WERI-Rb-1 (cell line): ENCODE results near the gene SLC17A4.

ENCODE experiments used
- DNase-seq: peaks from one replicate; pipeline ENCODE4 v3.0.0-alpha.2; 2020
- H3K27ac ChIP-seq: fragments of 250-450 bp; sonication (Bioruptor Pico); 2 replicates; pipeline ENCODE4 v1.5.1; 2020; ENCODE audit warnings: mild to moderate bottlenecking, moderate library complexity
- H3K27me3 ChIP-seq: fragments of 250-450 bp; sonication (Bioruptor Pico); 2 replicates; pipeline ENCODE4 v1.5.1; 2021; ENCODE audit warnings: mild to moderate bottlenecking, low read depth, moderate library complexity; ENCODE audit not compliant: insufficient read depth, severe bottlenecking
- H3K36me3 ChIP-seq: fragments of 250-450 bp; sonication (Bioruptor Pico); 2 replicates; pipeline ENCODE4 v1.5.1; 2020; ENCODE audit warnings: mild to moderate bottlenecking, moderate library complexity
- H3K4me3 ChIP-seq: 2 replicates; pipeline ENCODE4 v1.5.1; 2011; ENCODE audit warnings: low read depth, mild to moderate bottlenecking, control low read depth, low read length
- H3K9me3 ChIP-seq: fragments of 250-450 bp; sonication (Bioruptor Pico); 2 replicates; pipeline ENCODE4 v1.5.1; 2021; ENCODE audit warnings: mild to moderate bottlenecking, moderate library complexity; ENCODE audit not compliant: severe bottlenecking
- CTCF ChIP-seq: IDR thresholded peaks from 2 replicates; pipeline ENCODE4 v1.5.1; 2011; ENCODE audit warnings: low read depth, mild to moderate bottlenecking, control low read depth, inconsistent platforms, low read length

The SLC17A4 gene

GRCh38 chr6:25768566-25768965, 14.0 kb downstream of the SLC17A4 start:
- TF ChIP-seq CTCF: no peak
- Histone ChIP-seq H3K27me3 (no peaks in the 10 kb centered on the region), H3K4me3 (no peak overlapping the region), H3K9me3 (no peaks in the 10 kb centered on the region), H3K36me3 (no peaks in the 10 kb centered on the region), H3K27ac (no peak overlapping the region)
- no peak for DNase-seq

- H3K27ac ChIP-seq: no peak overlapping the region
- no peaks in the 10 kb centered on the region for H3K36me3 ChIP-seq
- H3K27me3 ChIP-seq: no peaks in the 10 kb centered on the region
- DNase-seq: no peak
- H3K4me3 ChIP-seq: no peak overlapping the region
- no peaks in the 10 kb centered on the region for H3K9me3 ChIP-seq
- TF ChIP-seq CTCF: no peak
Observed at GRCh38 chr6:25769983-25770382, 15.4 kb downstream of the SLC17A4 start.

GRCh38 chr6:25774120-25774715, 19.7 kb downstream of the SLC17A4 start:
- DNase-seq: peak; percentile 69
- no peak for TF ChIP-seq CTCF
- Histone ChIP-seq H3K4me3 (no peak overlapping the region), H3K9me3 (no peaks in the 10 kb centered on the region), H3K36me3 (no peaks in the 10 kb centered on the region), H3K27ac (no peak overlapping the region), H3K27me3 (no peaks in the 10 kb centered on the region)

- H3K27ac ChIP-seq: no peak overlapping the region
Observed at GRCh38 chr6:25777031-25777430, 22.5 kb downstream of the SLC17A4 start.

GRCh38 chr6:25777856-25778649, 23.5 kb downstream of the SLC17A4 start:
- H3K36me3 ChIP-seq: no peaks in the 10 kb centered on the region
- DNase-seq: no peak
- no peak for TF ChIP-seq CTCF
- no peaks in the 10 kb centered on the region for H3K27me3 ChIP-seq
- H3K27ac ChIP-seq: no peak overlapping the region
- H3K4me3 ChIP-seq: no peak overlapping the region
- H3K9me3 ChIP-seq: no peaks in the 10 kb centered on the region

More at GRCh38 chr6:25777031-25777430, 22.5 kb downstream of the SLC17A4 start:
- Histone ChIP-seq H3K36me3 (no peaks in the 10 kb centered on the region), H3K27me3 (no peaks in the 10 kb centered on the region), H3K9me3 (no peaks in the 10 kb centered on the region), H3K4me3 (no peak overlapping the region)
- no peak for TF ChIP-seq CTCF
- no peak for DNase-seq
